Neuronal stem cell (in vitro differentiated cells): Measurements from ENCODE around the gene GNAQ.

Experiments used
- DNase-seq: peaks from one replicate; pipeline ENCODE4 v3.0.0-alpha.2; 2013; ENCODE audit warnings: low spot score
- H2AFZ ChIP-seq: one replicate; pipeline ENCODE4 v1.6.1; 2013; ENCODE audit warnings: mild to moderate bottlenecking, low read length, inconsistent platforms
- H2AK5ac ChIP-seq: 2 replicates; pipeline ENCODE4 v1.6.1; 2013; ENCODE audit warnings: low read depth, mild to moderate bottlenecking, inconsistent platforms, low read length, moderate library complexity, mixed read lengths
- H2BK120ac ChIP-seq: 2 replicates; pipeline ENCODE4 v1.6.1; 2013; ENCODE audit warnings: low read depth, mild to moderate bottlenecking, inconsistent platforms, low read length, moderate library complexity, mixed read lengths
- H2BK12ac ChIP-seq: one replicate; pipeline ENCODE4 v1.6.1; 2013; ENCODE audit warnings: low read length, inconsistent platforms
- H2BK15ac ChIP-seq: 2 replicates; pipeline ENCODE4 v1.6.1; 2013; ENCODE audit warnings: mild to moderate bottlenecking, low read length, inconsistent platforms, mixed read lengths
- H2BK5ac ChIP-seq: one replicate; pipeline ENCODE4 v1.6.1; 2013; ENCODE audit warnings: inconsistent platforms, mild to moderate bottlenecking, low read length, moderate library complexity
- H3K14ac ChIP-seq: one replicate; pipeline ENCODE4 v1.6.1; 2013; ENCODE audit warnings: low read length, inconsistent platforms
- H3K18ac ChIP-seq: 2 replicates; pipeline ENCODE4 v1.6.1; 2013; ENCODE audit warnings: low read length, inconsistent platforms
- H3K23ac ChIP-seq: 2 replicates; pipeline ENCODE4 v1.6.1; 2013; ENCODE audit warnings: low read depth, mild to moderate bottlenecking, mixed read lengths, low read length, inconsistent platforms; ENCODE audit not compliant: poor library complexity
- H3K27ac ChIP-seq: replicated peaks from 3 replicates; pipeline ENCODE4 v1.5.1; 2013; ENCODE audit warnings: low read length, inconsistent platforms
- H3K27me3 ChIP-seq, 3 experiments: 2 replicates each; pipeline ENCODE4 v1.6.1; 2013; ENCODE audit warnings: low read length in 3 of 3, mild to moderate bottlenecking in 2 of 3, inconsistent platforms in 1 of 3, low read depth in 1 of 3, mixed read lengths in 1 of 3, moderate library complexity in 1 of 3; ENCODE audit not compliant: control insufficient read depth in 3 of 3, insufficient read depth in 3 of 3
- H3K36me3 ChIP-seq, 2 donors: replicated peaks in 1 of 2; 2 replicates each; pipeline ENCODE4 v1.6.1; 2013; ENCODE audit warnings: low read length in 2 of 2; ENCODE audit not compliant: control insufficient read depth in 2 of 2, insufficient read depth in 2 of 2
- H3K4ac ChIP-seq: 2 replicates; pipeline ENCODE4 v1.6.1; 2013; ENCODE audit warnings: inconsistent platforms, mild to moderate bottlenecking, low read length, moderate library complexity
- H3K4me1 ChIP-seq, 2 donors: 1 replicate in 1 of 2; 2 replicates in 1 of 2; pipeline ENCODE4 v1.6.1; 2013; ENCODE audit warnings: low read length in 2 of 2, low read depth in 1 of 2; ENCODE audit not compliant: control insufficient read depth in 2 of 2, insufficient read depth in 1 of 2
- H3K4me2 ChIP-seq: one replicate; pipeline ENCODE4 v1.6.1; 2013; ENCODE audit warnings: mild to moderate bottlenecking, low read length, inconsistent platforms; ENCODE audit not compliant: insufficient read depth, poor library complexity, severe bottlenecking
- H3K4me3 ChIP-seq, 2 donors: 2 replicates each; pipeline ENCODE4 v1.5.1; 2013; ENCODE audit warnings: low read length in 2 of 2, mild to moderate bottlenecking in 2 of 2, inconsistent platforms in 1 of 2, moderate library complexity in 1 of 2
- H3K79me1 ChIP-seq: one replicate; pipeline ENCODE4 v1.6.1; 2013; ENCODE audit warnings: low read depth, mild to moderate bottlenecking, inconsistent platforms, low read length, moderate library complexity
- H3K9ac ChIP-seq: one replicate; pipeline ENCODE4 v1.6.1; 2013; ENCODE audit warnings: mild to moderate bottlenecking, low read depth, low read length, inconsistent platforms; ENCODE audit not compliant: poor library complexity
- H3K9me3 ChIP-seq, 2 donors: replicated peaks in 1 of 2; 2 replicates each; pipeline versions ENCODE3 to v1.6.1; 2013; ENCODE audit warnings: low read length in 2 of 2, mild to moderate bottlenecking in 2 of 2, inconsistent platforms in 1 of 2, low read depth in 1 of 2, mixed read lengths in 1 of 2, moderate library complexity in 1 of 2; ENCODE audit not compliant: control insufficient read depth in 2 of 2, insufficient read depth in 1 of 2
- H4K8ac ChIP-seq: one replicate; pipeline ENCODE4 v1.6.1; 2013; ENCODE audit warnings: low read depth, mild to moderate bottlenecking, inconsistent platforms, low read length, moderate library complexity
- H4K91ac ChIP-seq: one replicate; pipeline ENCODE4 v1.6.1; 2013; ENCODE audit warnings: low read length, low read depth, mild to moderate bottlenecking, inconsistent platforms; ENCODE audit not compliant: poor library complexity
- WGBS, 2 donors: extraction: QIAGEN DNeasy Blood & Tissue Kit; methylation state at CpG; one replicate each; pipeline ENCODE4 v1.1.7; 2013; ENCODE audit warnings: missing lambda C conversion rate in 2 of 2, mixed read lengths in 1 of 2; ENCODE audit not compliant: insufficient read length in 2 of 2, insufficient replicate concordance in 1 of 2; ENCODE audit errors: extremely low coverage in 2 of 2; 5-methylcytosine and 5-hydroxymethylcytosine counted together

The GNAQ gene

GRCh38 chr9:77975036-77975435 is 56.6 kb downstream of the GNAQ start:
- H3K23ac ChIP-seq: no peak overlapping the region
- no peak overlapping the region for H4K8ac ChIP-seq
- no CpG with 5 or more reads among the region's 2 CpGs for WGBS, 2 donors
- no peak overlapping the region for H3K14ac ChIP-seq
- no peak overlapping the region for H3K27ac ChIP-seq
- H2BK5ac ChIP-seq: no peak overlapping the region
- peaks cover 5 to 9% of the 10 kb centered on the region in 2 donors for H3K4me1 ChIP-seq
- H2BK12ac ChIP-seq: no peak overlapping the region
- H2BK120ac ChIP-seq: no peak overlapping the region
- peaks cover 2% of the 10 kb centered on the region for H3K79me1 ChIP-seq
- peaks cover 3 to 13% of the 10 kb centered on the region in 2 donors for H3K36me3 ChIP-seq
- no peak overlapping the region for H3K4me2 ChIP-seq
- no peak overlapping the region for H3K18ac ChIP-seq
- no peaks in the 10 kb centered on the region for H3K27me3 ChIP-seq
- no peak overlapping the region for H4K91ac ChIP-seq
- H2AK5ac ChIP-seq: no peak overlapping the region
- no peak overlapping the region for H3K9ac ChIP-seq
- no peak overlapping the region for H2BK15ac ChIP-seq
- no peak overlapping the region for H2AFZ ChIP-seq
- H3K4me3 ChIP-seq: no peak overlapping the region
- no peak overlapping the region for H3K4ac ChIP-seq
- peaks cover 2 to 7% of the 10 kb centered on the region in 2 donors for H3K9me3 ChIP-seq
- no peak for DNase-seq

GRCh38 chr9:77974434-77974833 is 57.2 kb downstream of the GNAQ start:
- Histone ChIP-seq H2AFZ (no peak overlapping the region), H3K79me1 (peaks cover 2% of the 10 kb centered on the region), H2BK15ac (no peak overlapping the region), H4K8ac (no peak overlapping the region), H3K4me3 (no peak overlapping the region), H3K4me2 (no peak overlapping the region), H3K14ac (no peak overlapping the region), H4K91ac (no peak overlapping the region), H3K27me3 (no peaks in the 10 kb centered on the region), H3K18ac (no peak overlapping the region), H3K36me3 (peaks cover 3 to 13% of the 10 kb centered on the region in 2 donors), H3K9ac (no peak overlapping the region), H3K4me1 (peaks cover 5% of the 10 kb centered on the region in 2 donors), H2BK5ac (no peak overlapping the region), H3K9me3 (peaks cover 2 to 7% of the 10 kb centered on the region in 2 donors), H3K23ac (no peak overlapping the region), H2BK12ac (no peak overlapping the region), H2AK5ac (no peak overlapping the region), H3K4ac (no peak overlapping the region), H2BK120ac (no peak overlapping the region), H3K27ac (no peak overlapping the region)
- WGBS, 2 donors: no CpG with 5 or more reads among the region's 2 CpGs
- no peak for DNase-seq

GRCh38 chr9:77969083-77969482 is 62.5 kb downstream of the GNAQ start:
- Histone ChIP-seq H3K18ac (no peak overlapping the region), H2BK15ac (no peak overlapping the region), H3K27me3 (no peaks in the 10 kb centered on the region), H3K27ac (no peak overlapping the region), H3K36me3 (peaks cover 3 to 20% of the 10 kb centered on the region in 2 donors), H4K8ac (no peak overlapping the region), H2AFZ (no peak overlapping the region), H4K91ac (no peak overlapping the region), H3K4me1 (no peaks in the 10 kb centered on the region), H3K23ac (no peak overlapping the region), H3K79me1 (peaks cover 4% of the 10 kb centered on the region), H2BK5ac (no peak overlapping the region), H2BK120ac (no peak overlapping the region), H3K14ac (no peak overlapping the region), H2AK5ac (no peak overlapping the region), H3K4me2 (no peak overlapping the region), H2BK12ac (no peak overlapping the region), H3K4ac (no peak overlapping the region), H3K4me3 (no peak overlapping the region), H3K9me3 (peaks cover 2 to 7% of the 10 kb centered on the region in 2 donors), H3K9ac (no peak overlapping the region)
- WGBS, 2 donors: no CpG with 5 or more reads among the region's 4 CpGs
- no peak for DNase-seq

- Histone ChIP-seq H3K18ac (no peak overlapping the region), H3K9me3 (peaks cover 2 to 10% of the 10 kb centered on the region in 2 donors), H3K79me1 (peaks cover 4% of the 10 kb centered on the region), H3K14ac (no peak overlapping the region), H3K9ac (no peak overlapping the region), H3K4me1 (no peaks in the 10 kb centered on the region), H2AFZ (no peak overlapping the region), H3K36me3 (peaks cover 3 to 20% of the 10 kb centered on the region in 2 donors), H3K4ac (no peak overlapping the region), H3K23ac (no peak overlapping the region), H3K4me3 (no peak overlapping the region), H2BK12ac (no peak overlapping the region), H4K8ac (no peak overlapping the region), H4K91ac (no peak overlapping the region), H2BK15ac (no peak overlapping the region), H2BK120ac (no peak overlapping the region), H2BK5ac (no peak overlapping the region), H2AK5ac (no peak overlapping the region), H3K27me3 (no peaks in the 10 kb centered on the region), H3K27ac (no peak overlapping the region), H3K4me2 (no peak overlapping the region)
- no CpG with 5 or more reads among the region's 3 CpGs for WGBS, 2 donors
- DNase-seq: no peak
These were observed 63.1 kb downstream of the GNAQ start for GRCh38 chr9:77968506-77968905.
